IPS DF 6.9 (cell line): ENCODE results near the gene SRC.

Source experiments
- DNase-seq: peaks from one replicate; pipeline ENCODE4 v3.0.0-alpha.2; 2013; ENCODE audit warnings: low read depth, low spot score
- H3K27ac ChIP-seq: one replicate; pipeline ENCODE4 v1.5.1; 2013; ENCODE audit warnings: low read length, control low read depth
- H3K27me3 ChIP-seq: 2 replicates; pipeline ENCODE4 v1.6.1; 2013; ENCODE audit warnings: mild to moderate bottlenecking, low read length; ENCODE audit not compliant: control insufficient read depth, insufficient read depth
- H3K36me3 ChIP-seq: 2 replicates; pipeline ENCODE4 v1.6.1; 2013; ENCODE audit warnings: low read length; ENCODE audit not compliant: control insufficient read depth, insufficient read depth
- H3K4me1 ChIP-seq: 2 replicates; pipeline ENCODE4 v1.6.1; 2013; ENCODE audit warnings: low read length; ENCODE audit not compliant: control insufficient read depth, insufficient read depth
- H3K4me3 ChIP-seq: 2 replicates; pipeline ENCODE4 v1.5.1; 2013; ENCODE audit warnings: mild to moderate bottlenecking, low read length
- H3K9me3 ChIP-seq: 2 replicates; pipeline ENCODE4 v1.6.1; 2013; ENCODE audit warnings: low read length, inconsistent platforms; ENCODE audit not compliant: control insufficient read depth, insufficient read depth
- WGBS: extraction: QIAGEN DNeasy Blood & Tissue Kit; methylation state at CpG from one replicate; pipeline ENCODE4 v1.1.7; 2013; ENCODE audit warnings: mixed read lengths, missing lambda C conversion rate; ENCODE audit not compliant: insufficient read length, insufficient coverage; 5-methylcytosine and 5-hydroxymethylcytosine counted together

The SRC gene

GRCh38 chr20:37392441-37393195, 46.7 kb downstream of the SRC start:
- H3K9me3 ChIP-seq, result no peaks in the 10 kb centered on the region
- no peak for DNase-seq
- no peaks in the 10 kb centered on the region for H3K27me3 ChIP-seq
- H3K4me3 ChIP-seq, result no peak overlapping the region
- no CpG with 5 or more reads among the region's 16 CpGs for WGBS
- peaks cover 3% of the 10 kb centered on the region; the same call in 1 of the 2 replicates for H3K36me3 ChIP-seq
- peaks cover 8% of the 10 kb centered on the region for H3K4me1 ChIP-seq
- no peak overlapping the region for H3K27ac ChIP-seq

GRCh38 chr20:37393196-37393862, 47.4 kb downstream of the SRC start:
- peaks cover 10% of the 10 kb centered on the region for H3K36me3 ChIP-seq
- H3K4me3 ChIP-seq, result no peak overlapping the region
- no peaks in the 10 kb centered on the region for H3K27me3 ChIP-seq
- no CpG with 5 or more reads among the region's 11 CpGs for WGBS
- no peak for DNase-seq
- peaks cover 11% of the 10 kb centered on the region for H3K4me1 ChIP-seq
- no peaks in the 10 kb centered on the region for H3K9me3 ChIP-seq
- no peak overlapping the region for H3K27ac ChIP-seq

- DNase-seq, result no peak
- no peaks in the 10 kb centered on the region for H3K27me3 ChIP-seq
- H3K36me3 ChIP-seq, result peaks cover 12% of the 10 kb centered on the region
- H3K9me3 ChIP-seq, result no peaks in the 10 kb centered on the region
- H3K4me1 ChIP-seq, result peaks cover 11% of the 10 kb centered on the region
- H3K27ac ChIP-seq, result no peak overlapping the region
- WGBS, result no CpG with 5 or more reads among the region's 22 CpGs
- H3K4me3 ChIP-seq, result no peak overlapping the region
Measured at GRCh38 chr20:37393863-37394542, 48.1 kb downstream of the SRC start.

- Histone ChIP-seq H3K9me3 (no peaks in the 10 kb centered on the region), H3K4me1 (peaks cover 11% of the 10 kb centered on the region), H3K36me3 (peaks cover 12% of the 10 kb centered on the region), H3K4me3 (no peak overlapping the region), H3K27me3 (no peaks in the 10 kb centered on the region), H3K27ac (no peak overlapping the region)
- no peak for DNase-seq
- WGBS, result no CpG with 5 or more reads among the region's 19 CpGs
Measured at GRCh38 chr20:37394543-37395409, 48.8 kb downstream of the SRC start.

GRCh38 chr20:37395410-37395797, 49.5 kb downstream of the SRC start:
- H3K27me3 ChIP-seq, result no peaks in the 10 kb centered on the region
- no peak for DNase-seq
- H3K4me1 ChIP-seq, result peaks cover 11% of the 10 kb centered on the region
- no peak overlapping the region for H3K4me3 ChIP-seq
- no peaks in the 10 kb centered on the region for H3K9me3 ChIP-seq
- peaks cover 12% of the 10 kb centered on the region for H3K36me3 ChIP-seq
- H3K27ac ChIP-seq, result no peak overlapping the region
- no CpG with 5 or more reads among the region's 9 CpGs for WGBS

- Histone ChIP-seq H3K4me3 (no peak overlapping the region), H3K27ac (no peak overlapping the region), H3K9me3 (no peaks in the 10 kb centered on the region), H3K27me3 (no peaks in the 10 kb centered on the region), H3K36me3 (peaks cover 12% of the 10 kb centered on the region), H3K4me1 (peaks cover 11% of the 10 kb centered on the region)
- DNase-seq, result no peak
- WGBS, result no CpG with 5 or more reads among the region's 22 CpGs
Measured at GRCh38 chr20:37395921-37396415, 50.0 kb downstream of the SRC start.

- no CpG with 5 or more reads among the region's 20 CpGs for WGBS
- no peaks in the 10 kb centered on the region for H3K9me3 ChIP-seq
- DNase-seq, result no peak
- H3K4me3 ChIP-seq, result no peak overlapping the region
- H3K27me3 ChIP-seq, result no peaks in the 10 kb centered on the region
- H3K36me3 ChIP-seq, result peaks cover 12% of the 10 kb centered on the region
- peaks cover 11% of the 10 kb centered on the region for H3K4me1 ChIP-seq
- no peak overlapping the region for H3K27ac ChIP-seq
Measured at GRCh38 chr20:37396416-37397075, 50.6 kb downstream of the SRC start.

GRCh38 chr20:37397076-37397953, 51.4 kb downstream of the SRC start:
- no CpG with 5 or more reads among the region's 24 CpGs for WGBS

More at GRCh38 chr20:37397076-37397953, 51.4 kb downstream of the SRC start:
- Histone ChIP-seq H3K27me3 (no peaks in the 10 kb centered on the region), H3K9me3 (no peaks in the 10 kb centered on the region), H3K4me1 (peaks cover 11% of the 10 kb centered on the region), H3K36me3 (peaks cover 14% of the 10 kb centered on the region), H3K4me3 (no peak overlapping the region), H3K27ac (no peak overlapping the region)
- no peak for DNase-seq
